CD4-positive, alpha-beta memory T cell (primary cell): Measurements from ENCODE around the gene OR4L1. TPM values are rescaled to one million over a fixed set of nuclear protein-coding genes. Genes with fewer than 3 reads are reported as not detected.

Source experiments
- CTCF ChIA-PET: fragments of 350-600 bp; sonication (Branson Sonifier 250); formaldehyde crosslinking; loops from one replicate; lab custom pipeline; 2021; ENCODE audit warnings: inconsistent platforms; ENCODE audit not compliant: partially characterized antibody; lab: Charles Lee
- POLR2A ChIA-PET: fragments of 350-600 bp; sonication (Branson Sonifier 250); formaldehyde crosslinking; loops from one replicate; lab custom pipeline; 2021; ENCODE audit not compliant: partially characterized antibody; lab: Charles Lee
- DNase-seq, 5 donors: peaks; one replicate each; pipeline versions ENCODE4 v3.0.0 to v3.0.0-alpha.2; 2020 to 2022; ENCODE audit warnings: mixed read lengths in 1 of 5
- H3K27ac ChIP-seq: one replicate; pipeline ENCODE4 v1.7.0; 2013; ENCODE audit warnings: low read depth, low read length
- H3K27me3 ChIP-seq: 2 replicates; pipeline ENCODE4 v1.7.0; 2013; ENCODE audit warnings: mild to moderate bottlenecking, low read length, moderate library complexity; ENCODE audit not compliant: insufficient read depth
- H3K36me3 ChIP-seq: 2 replicates; pipeline ENCODE4 v1.7.0; 2013; ENCODE audit warnings: mild to moderate bottlenecking, low read length, moderate library complexity; ENCODE audit not compliant: insufficient read depth
- H3K4me1 ChIP-seq: 2 replicates; pipeline ENCODE4 v1.7.0; 2013; ENCODE audit warnings: mild to moderate bottlenecking, low read length, moderate library complexity; ENCODE audit not compliant: insufficient read depth
- H3K4me3 ChIP-seq, 2 donors: one replicate each; pipeline ENCODE4 v1.7.0; 2013; ENCODE audit warnings: low read length in 2 of 2, mild to moderate bottlenecking in 1 of 2
- H3K9me3 ChIP-seq, 2 donors: one replicate each; pipeline ENCODE4 v1.7.0; 2013; ENCODE audit warnings: low read length in 2 of 2, control low read depth in 1 of 2; ENCODE audit not compliant: control insufficient read depth in 1 of 2
- H3K27ac Mint-ChIP-seq, 7 donors: one replicate each; pipeline ENCODE4 v1.8.0; 2020 to 2021; ENCODE audit warnings: mixed read lengths in 7 of 7, mild to moderate bottlenecking in 6 of 7, inconsistent platforms in 3 of 7, moderate library complexity in 3 of 7
- H3K27me3 Mint-ChIP-seq, 2 donors: one replicate each; pipeline ENCODE4 v1.8.0; 2020 to 2021; ENCODE audit warnings: mixed read lengths in 2 of 2
- H3K36me3 Mint-ChIP-seq, 2 donors: one replicate each; pipeline ENCODE4 v1.8.0; 2020 to 2021; ENCODE audit warnings: mixed read lengths in 2 of 2, inconsistent platforms in 1 of 2, mild to moderate bottlenecking in 1 of 2
- H3K4me1 Mint-ChIP-seq, 4 donors: one replicate each; pipeline ENCODE4 v1.8.0; 2020 to 2021; ENCODE audit warnings: mixed read lengths in 4 of 4, mild to moderate bottlenecking in 1 of 4
- H3K4me3 Mint-ChIP-seq, 8 donors: one replicate each; pipeline ENCODE4 v1.8.0; 2020 to 2021; ENCODE audit warnings: mixed read lengths in 8 of 8, mild to moderate bottlenecking in 7 of 8, moderate library complexity in 6 of 8, inconsistent platforms in 3 of 8
- H3K9me3 Mint-ChIP-seq, 8 donors: one replicate each; pipeline ENCODE4 v1.8.0; 2020 to 2021; ENCODE audit warnings: mixed read lengths in 8 of 8, mild to moderate bottlenecking in 5 of 8, inconsistent platforms in 3 of 8, moderate library complexity in 1 of 8
- intact Hi-C: fragments of 100-400 bp; cut with micrococcal nuclease; formaldehyde crosslinking; loops from one replicate; pipeline ENCODE4 v1.15.1; 2023
- polyA plus RNA-seq, 2 donors: library from polyadenylated mRNA; unstranded; fragments of 300-500 nt; fragmentation: Illumina TruSeq; gene quantifications; one replicate each; pipeline ENCODE4 v1.2.3, GENCODE V29; 2021
- total RNA-seq, 2 experiments: library from RNA; stranded (reverse); gene quantifications; one replicate each; pipeline ENCODE4 v1.2.3, GENCODE V29; 2021

OR4L1 gene, protein sequence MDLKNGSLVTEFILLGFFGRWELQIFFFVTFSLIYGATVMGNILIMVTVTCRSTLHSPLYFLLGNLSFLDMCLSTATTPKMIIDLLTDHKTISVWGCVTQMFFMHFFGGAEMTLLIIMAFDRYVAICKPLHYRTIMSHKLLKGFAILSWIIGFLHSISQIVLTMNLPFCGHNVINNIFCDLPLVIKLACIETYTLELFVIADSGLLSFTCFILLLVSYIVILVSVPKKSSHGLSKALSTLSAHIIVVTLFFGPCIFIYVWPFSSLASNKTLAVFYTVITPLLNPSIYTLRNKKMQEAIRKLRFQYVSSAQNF
- total RNA-seq (not detected), polyA plus RNA-seq (not detected)

DNA sequence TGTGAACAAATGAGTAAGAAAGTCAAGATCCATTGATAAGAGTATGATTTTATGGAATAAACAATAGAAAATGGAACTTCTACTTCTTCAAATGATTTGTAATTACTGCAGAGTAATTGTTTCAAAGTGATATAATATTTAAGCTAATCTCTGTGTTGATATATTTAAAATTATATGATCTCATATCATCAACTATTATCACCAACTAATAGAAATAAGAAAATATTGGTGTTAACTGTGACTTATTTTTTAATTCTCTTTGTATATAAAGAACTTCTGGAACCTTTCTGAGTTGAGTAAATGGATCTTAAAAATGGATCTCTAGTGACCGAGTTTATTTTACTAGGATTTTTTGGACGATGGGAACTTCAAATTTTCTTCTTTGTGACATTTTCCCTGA lies at the start of gene OR4L1:
Gene OR4L1 (plus strand): TSS at position 301 of the 400 bp plus-strand sequence. CDS start 0 bp downstream, at position 301.
- Mint-ChIP-seq H3K9me3 (peaks cover 0 to 11% (median 5%) of the 10 kb centered on the region in 8 donors), H3K27me3 (peaks cover 0 to 6% of the 10 kb centered on the region in 2 donors), H3K4me3 (no peak within 1 kb of the TSS), H3K36me3 (no peaks in the 10 kb centered on the region), H3K4me1 (peaks cover 0 to 4% (median 0%) of the 10 kb centered on the region in 4 donors), H3K27ac (no peak within 1 kb of the TSS)
- CTCF ChIA-PET, result no interaction called here
- Histone ChIP-seq H3K27me3 (no peaks in the 10 kb centered on the region), H3K9me3 (no peaks in the 10 kb centered on the region), H3K27ac (no peak within 1 kb of the TSS), H3K4me1 (no peaks in the 10 kb centered on the region), H3K4me3 (no peak within 1 kb of the TSS), H3K36me3 (no peaks in the 10 kb centered on the region)
- intact Hi-C loops, result no loop called here
- POLR2A ChIA-PET, result no interaction called here
- DNase-seq, result no peak

DNA sequence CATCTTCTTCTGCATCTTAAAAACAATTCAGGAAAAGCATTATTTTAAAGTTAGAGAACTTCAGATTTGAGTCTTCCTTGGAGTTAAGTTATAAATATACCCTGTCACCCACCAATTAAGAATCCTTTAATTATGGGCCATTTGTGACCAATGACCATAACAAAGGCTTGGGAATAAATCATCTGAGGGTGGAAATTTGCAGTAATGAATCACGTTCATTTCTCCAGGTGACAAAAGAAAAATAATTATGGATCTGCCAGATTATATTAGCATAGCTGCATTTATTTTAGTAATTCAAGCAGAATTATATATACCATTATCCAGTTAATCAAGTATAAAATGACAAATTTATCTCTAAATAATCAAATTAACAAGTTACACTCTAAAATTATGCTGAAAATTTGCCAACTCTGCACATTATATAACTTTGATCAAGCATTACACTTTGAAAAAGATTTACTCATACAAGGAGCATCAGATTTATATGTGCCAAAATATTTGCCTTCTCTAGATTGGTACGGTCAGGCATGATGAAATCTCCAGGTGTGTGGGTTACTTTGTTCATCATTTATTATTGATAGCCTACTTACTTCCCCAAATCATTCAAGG lies 40.5 kb upstream of the OR4L1 start, which contains the start of gene OR4K14:
Gene OR4K14 (minus strand): TSS at position 51 of the 609 bp plus-strand sequence. CDS start 4,114 bp downstream, outside the sequence.
- no peaks in the 10 kb centered on the region for H3K9me3 ChIP-seq
- no peak for DNase-seq
- no peak within 1 kb of the TSS for H3K4me3 Mint-ChIP-seq
- no peak within 1 kb of the TSS for H3K27ac Mint-ChIP-seq
- H3K4me3 ChIP-seq, result no peak within 1 kb of the TSS
- H3K4me1 ChIP-seq, result no peaks in the 10 kb centered on the region
- CTCF ChIA-PET, result no interaction called here
- no peak within 1 kb of the TSS for H3K27ac ChIP-seq
- intact Hi-C loops, result no loop called here
- peaks cover 0 to 5% (median under 1%) of the 10 kb centered on the region in 8 donors for H3K9me3 Mint-ChIP-seq
- POLR2A ChIA-PET, result no interaction called here
- no peaks in the 10 kb centered on the region for H3K36me3 ChIP-seq
- H3K36me3 Mint-ChIP-seq, result no peaks in the 10 kb centered on the region
- no peaks in the 10 kb centered on the region for H3K27me3 ChIP-seq
- no peaks in the 10 kb centered on the region for H3K27me3 Mint-ChIP-seq
- H3K4me1 Mint-ChIP-seq, result no peaks in the 10 kb centered on the region

DNA sequence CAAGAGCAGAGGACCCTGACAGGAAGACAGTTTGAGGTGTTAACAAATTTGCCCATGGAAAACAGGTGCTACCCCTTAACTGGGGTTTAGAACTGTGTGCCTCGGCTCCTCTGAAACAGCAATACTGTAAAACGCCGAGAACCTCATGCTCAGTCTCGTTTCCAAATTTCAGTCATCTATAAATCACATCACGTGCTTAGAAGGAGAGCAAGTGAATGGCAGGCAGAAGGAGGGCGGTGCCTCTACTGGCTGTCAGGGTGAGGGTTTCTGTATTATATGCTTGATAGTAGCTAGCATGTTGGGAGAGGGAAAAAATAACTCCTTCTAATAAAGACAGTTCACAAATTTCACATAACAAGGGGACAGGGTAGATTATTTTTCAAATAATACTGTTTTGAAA lies 28.8 kb upstream of the OR4L1 start:
- intact Hi-C loops, result no loop called here
- Histone ChIP-seq H3K27me3 (no peaks in the 10 kb centered on the region), H3K9me3 (no peaks in the 10 kb centered on the region), H3K36me3 (no peaks in the 10 kb centered on the region), H3K4me1 (no peaks in the 10 kb centered on the region), H3K4me3 (no peak overlapping the region), H3K27ac (no peak overlapping the region)
- Mint-ChIP-seq H3K36me3 (no peaks in the 10 kb centered on the region), H3K4me1 (no peaks in the 10 kb centered on the region), H3K4me3 (no peak overlapping the region), H3K27ac (no peak overlapping the region), H3K9me3 (peaks cover 0 to 5% (median under 1%) of the 10 kb centered on the region in 8 donors), H3K27me3 (peaks cover 0 to 5% of the 10 kb centered on the region in 2 donors)
- CTCF ChIA-PET, result no interaction called here
- no peak for DNase-seq
- POLR2A ChIA-PET, result no interaction called here

DNA sequence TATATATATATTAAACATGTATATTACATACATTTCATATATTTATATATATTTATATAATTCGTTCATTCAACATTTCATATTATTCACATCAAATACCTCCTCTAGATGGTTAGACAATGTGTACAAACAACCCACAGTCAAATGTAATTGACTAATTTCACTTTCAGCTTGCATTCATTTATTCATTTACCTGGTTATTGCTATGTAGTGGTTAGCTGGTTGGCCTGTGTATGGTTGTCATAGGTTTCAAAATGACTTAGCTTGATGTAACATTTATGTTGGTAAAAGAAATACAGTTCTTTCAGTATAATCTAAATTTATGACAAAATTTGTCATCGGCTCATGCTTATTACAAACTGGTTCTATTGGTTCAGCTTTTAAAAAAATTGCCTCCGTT lies 24.4 kb upstream of the OR4L1 start:
- Mint-ChIP-seq H3K27ac (no peak overlapping the region), H3K4me1 (no peaks in the 10 kb centered on the region), H3K9me3 (peaks cover 0 to 8% (median 3%) of the 10 kb centered on the region in 8 donors), H3K27me3 (peaks cover 0 to 5% of the 10 kb centered on the region in 2 donors), H3K4me3 (no peak overlapping the region), H3K36me3 (no peaks in the 10 kb centered on the region)
- Histone ChIP-seq H3K4me1 (no peaks in the 10 kb centered on the region), H3K9me3 (no peaks in the 10 kb centered on the region), H3K36me3 (no peaks in the 10 kb centered on the region), H3K27ac (no peak overlapping the region), H3K27me3 (no peaks in the 10 kb centered on the region), H3K4me3 (no peak overlapping the region)
- POLR2A ChIA-PET, result no interaction called here
- DNase-seq, result no peak
- intact Hi-C loops, result no loop called here
- CTCF ChIA-PET, result interaction anchor here (1.1 to 1.6 kb wide), 2 partner anchors 9 to 11 kb away, joined by 3 read pairs; no protein-coding TSS in a partner anchor

DNA sequence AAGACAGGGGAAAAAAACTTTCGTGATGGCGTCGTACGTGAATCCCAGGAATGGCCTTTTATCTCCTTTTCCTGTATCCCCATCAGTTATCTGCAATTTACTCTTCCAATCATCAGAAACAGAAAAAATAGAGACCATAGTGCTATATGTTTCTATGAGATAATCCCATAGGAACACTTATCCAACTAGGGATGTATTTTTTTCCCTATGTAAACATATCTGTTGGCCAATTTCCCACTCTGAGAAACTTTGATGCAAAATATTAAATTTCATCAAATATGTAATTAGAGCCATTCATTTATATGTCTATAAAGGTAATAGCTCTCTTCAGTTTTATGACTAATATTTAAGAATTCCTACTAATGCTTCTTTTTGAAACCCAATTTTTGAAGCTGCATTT lies 23.9 kb upstream of the OR4L1 start, which contains the start of gene OR4K13:
Gene OR4K13 (minus strand): TSS at position 101 of the 400 bp plus-strand sequence. CDS start 1,280 bp downstream, outside the sequence.
- intact Hi-C loops, result no loop called here
- no peaks in the 10 kb centered on the region for H3K27me3 ChIP-seq
- no peak for DNase-seq
- no peaks in the 10 kb centered on the region for H3K36me3 Mint-ChIP-seq
- no peak within 1 kb of the TSS for H3K4me3 Mint-ChIP-seq
- H3K9me3 Mint-ChIP-seq, result peaks cover 0 to 8% (median 3%) of the 10 kb centered on the region in 8 donors
- H3K9me3 ChIP-seq, result no peaks in the 10 kb centered on the region
- POLR2A ChIA-PET, result no interaction called here
- CTCF ChIA-PET, result interaction anchor here (1.1 to 1.6 kb wide), 2 partner anchors 10 to 11 kb away, joined by 3 read pairs; no protein-coding TSS in a partner anchor
- no peak within 1 kb of the TSS for H3K27ac ChIP-seq
- H3K4me3 ChIP-seq, result no peak within 1 kb of the TSS
- H3K4me1 Mint-ChIP-seq, result no peaks in the 10 kb centered on the region
- peaks cover 0 to 5% of the 10 kb centered on the region in 2 donors for H3K27me3 Mint-ChIP-seq
- H3K27ac Mint-ChIP-seq, result no peak within 1 kb of the TSS
- H3K4me1 ChIP-seq, result no peaks in the 10 kb centered on the region
- no peaks in the 10 kb centered on the region for H3K36me3 ChIP-seq

DNA sequence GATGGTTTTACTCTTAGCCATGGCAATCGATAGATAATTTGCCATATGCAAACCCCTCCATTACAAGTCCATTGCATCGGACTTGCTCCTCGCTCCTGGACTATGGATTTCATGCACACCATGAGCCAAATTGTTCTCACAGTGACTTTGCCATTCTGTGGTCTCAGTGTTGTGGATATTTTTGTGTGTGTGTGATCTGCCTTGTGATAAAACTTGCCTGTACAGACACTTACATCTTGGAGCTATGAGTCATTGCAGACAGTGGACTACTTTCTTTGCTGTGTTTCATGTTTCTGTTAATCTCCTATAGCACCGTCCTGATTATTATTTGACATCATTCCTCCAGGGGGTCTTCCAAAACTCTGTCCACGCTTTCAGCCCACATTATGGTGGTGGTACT lies 15.6 kb upstream of the OR4L1 start:
- POLR2A ChIA-PET, result no interaction called here
- H3K36me3 ChIP-seq, result no peaks in the 10 kb centered on the region
- no peaks in the 10 kb centered on the region for H3K27me3 ChIP-seq
- DNase-seq, result no peak
- H3K27ac ChIP-seq, result no peak overlapping the region
- no peak overlapping the region for H3K4me3 ChIP-seq
- H3K4me1 Mint-ChIP-seq, result no peaks in the 10 kb centered on the region
- H3K36me3 Mint-ChIP-seq, result no peaks in the 10 kb centered on the region
- H3K27ac Mint-ChIP-seq, result no peak overlapping the region
- intact Hi-C loops, result no loop called here
- H3K4me3 Mint-ChIP-seq, result no peak overlapping the region
- CTCF ChIA-PET, result no interaction called here
- H3K4me1 ChIP-seq, result no peaks in the 10 kb centered on the region
- peaks cover 0 to 8% (median 4%) of the 10 kb centered on the region in 8 donors for H3K9me3 Mint-ChIP-seq
- no peaks in the 10 kb centered on the region for H3K9me3 ChIP-seq
- peaks cover 4 to 12% of the 10 kb centered on the region in 2 donors for H3K27me3 Mint-ChIP-seq

DNA sequence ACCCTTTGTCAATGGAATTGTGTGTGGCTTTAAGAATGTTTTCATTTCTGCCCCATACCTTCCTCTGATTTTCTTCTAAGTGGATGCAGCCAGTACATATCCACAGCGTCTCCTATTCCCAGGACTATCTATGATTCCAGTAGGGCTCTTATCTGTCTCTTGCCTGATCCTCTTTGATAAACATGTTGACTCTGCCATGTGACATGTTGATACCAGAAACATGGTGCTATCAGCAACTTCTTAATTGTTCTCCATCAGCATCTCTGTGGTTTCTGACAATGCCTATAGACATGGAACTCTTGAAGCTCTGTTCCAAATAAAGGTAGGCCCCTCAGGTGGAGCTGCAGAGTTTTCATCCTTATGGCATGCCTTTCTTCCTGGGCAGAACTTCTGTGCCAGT lies 11.6 kb upstream of the OR4L1 start:
- H3K9me3 Mint-ChIP-seq, result peaks cover 0 to 4% (median 0%) of the 10 kb centered on the region in 8 donors
- H3K27me3 ChIP-seq, result no peaks in the 10 kb centered on the region
- ChIA-PET POLR2A (no interaction called here), CTCF (no interaction called here)
- no peaks in the 10 kb centered on the region for H3K36me3 ChIP-seq
- H3K27ac Mint-ChIP-seq, result no peak overlapping the region
- no peaks in the 10 kb centered on the region for H3K4me1 ChIP-seq
- intact Hi-C loops, result no loop called here
- no peaks in the 10 kb centered on the region for H3K9me3 ChIP-seq
- peaks cover 7 to 15% of the 10 kb centered on the region in 2 donors for H3K27me3 Mint-ChIP-seq
- DNase-seq, result no peak
- H3K36me3 Mint-ChIP-seq, result no peaks in the 10 kb centered on the region
- H3K27ac ChIP-seq, result no peak overlapping the region
- H3K4me3 Mint-ChIP-seq, result no peak overlapping the region
- H3K4me1 Mint-ChIP-seq, result no peaks in the 10 kb centered on the region
- no peak overlapping the region for H3K4me3 ChIP-seq
